ENCODE measurements around the gene ATP1A4. TPM values are rescaled to one million over a fixed set of nuclear protein-coding genes. Genes with fewer than 3 reads are reported as not detected.

The ATP1A4 gene
- total RNA-seq, 4 donors from 2014 or later: 1.5 TPM; not detected in 3

DNA sequence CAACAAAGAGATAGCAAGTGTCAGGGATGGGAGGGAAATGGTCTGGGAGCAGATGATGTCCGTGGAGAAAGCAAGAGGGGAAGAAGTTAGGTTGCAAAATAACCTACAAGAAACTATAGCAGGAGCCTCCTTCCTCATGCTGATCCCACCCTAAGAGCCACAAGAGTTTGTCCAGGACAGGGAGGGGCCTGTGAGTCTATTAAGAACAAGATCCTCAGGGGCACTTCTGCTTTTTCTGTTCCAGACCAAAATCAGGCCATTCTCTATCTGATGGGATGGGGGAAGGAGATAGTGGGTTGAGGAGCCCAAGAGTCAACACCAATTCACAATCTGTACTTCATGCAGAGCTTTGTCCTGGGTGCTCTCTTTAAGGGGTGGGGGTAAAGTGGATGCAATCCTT is 7.7 kb upstream of the ATP1A4 start:
- intact Hi-C loops (cut with DNase I; ENCODE audit: low total_unique reads): no loop called here
- no peaks in the 10 kb centered on the region for H3K4me1 ChIP-seq
- DNase-seq: no peak
- no peaks in the 10 kb centered on the region for H3K27me3 ChIP-seq
- H3K36me3 ChIP-seq: no peaks in the 10 kb centered on the region
- H3K4me3 ChIP-seq: no peak overlapping the region
- H3K9me3 ChIP-seq: no peaks in the 10 kb centered on the region
- H3K27ac ChIP-seq: no peak overlapping the region
- no peak for TF ChIP-seq POLR2A (IDR thresholded peaks at IDR 0.05)
- TF ChIP-seq, protein P1, sequence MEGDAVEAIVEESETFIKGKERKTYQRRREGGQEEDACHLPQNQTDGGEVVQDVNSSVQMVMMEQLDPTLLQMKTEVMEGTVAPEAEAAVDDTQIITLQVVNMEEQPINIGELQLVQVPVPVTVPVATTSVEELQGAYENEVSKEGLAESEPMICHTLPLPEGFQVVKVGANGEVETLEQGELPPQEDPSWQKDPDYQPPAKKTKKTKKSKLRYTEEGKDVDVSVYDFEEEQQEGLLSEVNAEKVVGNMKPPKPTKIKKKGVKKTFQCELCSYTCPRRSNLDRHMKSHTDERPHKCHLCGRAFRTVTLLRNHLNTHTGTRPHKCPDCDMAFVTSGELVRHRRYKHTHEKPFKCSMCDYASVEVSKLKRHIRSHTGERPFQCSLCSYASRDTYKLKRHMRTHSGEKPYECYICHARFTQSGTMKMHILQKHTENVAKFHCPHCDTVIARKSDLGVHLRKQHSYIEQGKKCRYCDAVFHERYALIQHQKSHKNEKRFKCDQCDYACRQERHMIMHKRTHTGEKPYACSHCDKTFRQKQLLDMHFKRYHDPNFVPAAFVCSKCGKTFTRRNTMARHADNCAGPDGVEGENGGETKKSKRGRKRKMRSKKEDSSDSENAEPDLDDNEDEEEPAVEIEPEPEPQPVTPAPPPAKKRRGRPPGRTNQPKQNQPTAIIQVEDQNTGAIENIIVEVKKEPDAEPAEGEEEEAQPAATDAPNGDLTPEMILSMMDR (IDR thresholded peaks at IDR 0.05): no peak

DNA sequence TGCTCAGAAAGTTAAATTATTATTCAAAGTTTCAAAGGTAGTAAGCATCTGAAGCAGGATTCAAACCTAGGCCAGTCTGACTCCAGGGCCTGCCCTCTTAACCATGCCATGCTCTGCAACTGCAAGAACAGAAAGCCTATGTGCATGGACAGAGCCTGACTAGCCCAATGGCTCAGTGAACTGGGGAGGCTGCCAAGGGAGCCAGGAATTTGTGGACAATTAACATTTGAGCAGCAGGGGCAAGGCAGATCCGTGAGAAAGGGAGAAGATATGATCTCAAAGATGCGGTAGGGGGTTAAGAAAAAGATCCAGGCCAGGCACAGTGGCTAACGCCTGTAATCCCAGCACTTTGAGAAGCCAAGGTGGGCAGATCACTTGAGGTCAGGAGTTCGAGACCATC is 6.5 kb upstream of the ATP1A4 start:
- intact Hi-C loops (cut with DNase I; ENCODE audit: low total_unique reads): no loop called here
- Histone ChIP-seq H3K4me1 (no peaks in the 10 kb centered on the region), H3K36me3 (no peaks in the 10 kb centered on the region), H3K27me3 (no peaks in the 10 kb centered on the region), H3K27ac (no peak overlapping the region), H3K4me3 (no peak overlapping the region), H3K9me3 (no peaks in the 10 kb centered on the region)
- no peak for DNase-seq
- TF ChIP-seq, protein P1 (IDR thresholded peaks at IDR 0.05): no peak
- no peak for TF ChIP-seq POLR2A (IDR thresholded peaks at IDR 0.05)

DNA sequence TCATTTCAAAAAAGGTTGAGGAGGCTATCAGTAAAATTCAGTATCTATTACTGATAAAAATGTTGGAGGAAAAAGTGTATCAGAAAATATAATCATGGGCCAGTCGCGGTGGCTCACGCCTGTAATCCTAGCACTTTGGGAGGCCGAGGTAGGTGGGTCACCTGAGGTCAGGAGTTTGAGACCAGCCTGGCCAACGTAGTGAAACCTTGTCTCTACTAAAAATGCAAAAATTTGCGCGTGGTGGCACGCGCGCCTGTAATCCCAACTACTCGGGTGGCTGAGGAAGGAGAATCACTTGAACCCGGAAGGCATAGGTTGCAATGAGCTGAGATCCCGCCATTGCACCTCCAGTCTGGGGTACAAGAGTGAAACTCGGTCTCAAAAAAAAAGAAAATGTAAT is 5.3 kb upstream of the ATP1A4 start:
- Histone ChIP-seq H3K36me3 (no peaks in the 10 kb centered on the region), H3K4me1 (no peaks in the 10 kb centered on the region), H3K27me3 (no peaks in the 10 kb centered on the region), H3K9me3 (no peaks in the 10 kb centered on the region), H3K27ac (no peak overlapping the region), H3K4me3 (no peak overlapping the region)
- intact Hi-C loops (cut with DNase I; ENCODE audit: low total_unique reads): no loop called here
- DNase-seq: no peak
- TF ChIP-seq, protein P1 (IDR thresholded peaks at IDR 0.05): no peak
- TF ChIP-seq POLR2A (IDR thresholded peaks at IDR 0.05): no peak

DNA sequence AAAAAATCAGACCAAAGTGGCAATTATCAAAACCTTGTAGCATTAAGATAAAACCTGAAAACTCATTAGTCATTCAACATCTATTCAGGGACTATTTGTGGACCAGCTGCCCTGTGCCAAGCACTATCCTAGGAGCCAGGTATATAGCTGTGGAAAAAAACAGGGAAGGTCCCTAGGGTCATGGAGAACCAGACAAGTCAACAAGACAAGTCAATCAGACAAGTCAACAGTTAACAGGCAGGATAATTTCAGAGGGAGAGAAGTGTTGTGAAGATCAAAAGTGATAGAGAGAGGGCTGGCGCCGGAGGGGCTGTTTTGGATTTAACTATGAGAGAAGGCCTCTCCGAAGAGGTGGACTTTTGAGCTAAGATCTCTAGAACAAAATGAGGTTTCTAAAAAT is 3.3 kb upstream of the ATP1A4 start:
- DNase-seq: no peak
- H3K27ac ChIP-seq: no peak overlapping the region
- no peak overlapping the region for H3K4me3 ChIP-seq
- H3K27me3 ChIP-seq: no peaks in the 10 kb centered on the region
- H3K36me3 ChIP-seq: no peaks in the 10 kb centered on the region
- TF ChIP-seq, protein P1 (IDR thresholded peaks at IDR 0.05): no peak
- TF ChIP-seq POLR2A (IDR thresholded peaks at IDR 0.05): no peak
- H3K4me1 ChIP-seq: no peaks in the 10 kb centered on the region
- intact Hi-C loops (cut with DNase I; ENCODE audit: low total_unique reads): no loop called here
- no peaks in the 10 kb centered on the region for H3K9me3 ChIP-seq

DNA sequence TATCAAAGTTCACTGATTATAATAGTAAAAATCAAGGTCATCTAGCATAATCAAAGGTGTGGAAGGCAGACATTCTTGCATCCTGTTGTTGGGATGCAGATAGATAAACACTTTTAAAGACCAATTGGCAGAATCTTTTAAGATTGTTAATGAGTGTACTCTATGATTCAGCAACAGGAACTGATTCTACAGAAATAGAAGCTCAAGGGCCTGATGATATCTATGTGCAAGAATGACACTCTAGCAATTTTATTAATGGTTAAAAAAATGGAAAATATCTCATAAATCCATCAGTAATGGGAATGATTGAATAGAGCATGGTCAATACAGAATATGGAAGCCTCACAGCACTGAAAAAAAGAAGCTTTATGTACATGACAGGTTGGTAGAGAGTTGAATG is 2.2 kb upstream of the ATP1A4 start:
- Histone ChIP-seq H3K27me3 (no peaks in the 10 kb centered on the region), H3K4me3 (no peak overlapping the region), H3K9me3 (no peaks in the 10 kb centered on the region), H3K4me1 (no peaks in the 10 kb centered on the region), H3K36me3 (no peaks in the 10 kb centered on the region), H3K27ac (no peak overlapping the region)
- intact Hi-C loops (cut with DNase I; ENCODE audit: low total_unique reads): no loop called here
- DNase-seq: no peak
- TF ChIP-seq, protein P1 (IDR thresholded peaks at IDR 0.05): no peak
- TF ChIP-seq POLR2A (IDR thresholded peaks at IDR 0.05): no peak

Measured in uterus (tissue), 4 donors.